OCI-LY7 (cell line): ENCODE data around the gene GLIPR2. TPM values are rescaled to one million over a fixed set of nuclear protein-coding genes. Genes with fewer than 3 reads are reported as not detected.

Source experiments
- BruUV-seq: library from RNA; stranded (reverse); fragments of 400-500 nt; replicated peaks from 2 replicates; lab custom pipeline; 2021; lab: Mats Ljungman, UMichigan
- CTCF ChIA-PET: fragments of 300-600 bp; sonication (Branson Sonifier 250); formaldehyde crosslinking; loops from one replicate; lab custom pipeline; 2022; ENCODE audit warnings: antibody characterized with exemption; ENCODE audit not compliant: unreplicated experiment; lab: Charles Lee
- POLR2A ChIA-PET: fragments of 300-600 bp; sonication (Branson Sonifier 250); formaldehyde crosslinking; loops from one replicate; lab custom pipeline; 2022; ENCODE audit warnings: antibody characterized with exemption; lab: Charles Lee
- DNase-seq: peaks from one replicate; pipeline ENCODE4 v3.0.0-alpha.2; 2015; ENCODE audit warnings: low spot score
- H2AFZ ChIP-seq: fragments of 200-600 bp; sonication (generic), shearing (Covaris generic); 2 replicates; pipeline ENCODE4 v1.6.1; 2014; ENCODE audit warnings: mild to moderate bottlenecking, antibody characterized with exemption, low read length, moderate library complexity
- H3K27ac ChIP-seq: fragments of 200-600 bp; sonication (generic); 2 replicates; pipeline ENCODE4 v1.5.1; 2014; ENCODE audit warnings: mixed run types, low read depth, mild to moderate bottlenecking, moderate library complexity, low read length, inconsistent platforms; ENCODE audit not compliant: poor library complexity, severe bottlenecking
- H3K36me3 ChIP-seq: fragments of 200-600 bp; sonication (generic); 2 replicates; pipeline ENCODE4 v1.6.1; 2014; ENCODE audit warnings: mild to moderate bottlenecking, antibody characterized with exemption, low read length, moderate library complexity, mixed read lengths; ENCODE audit not compliant: insufficient read depth
- H3K4me1 ChIP-seq: fragments of 200-600 bp; sonication (generic); 2 replicates; pipeline ENCODE4 v1.5.1; 2014; ENCODE audit warnings: mild to moderate bottlenecking, low read length; ENCODE audit not compliant: insufficient read depth, poor library complexity, severe bottlenecking
- H3K4me2 ChIP-seq: fragments of 200-600 bp; sonication (generic); 2 replicates; pipeline ENCODE4 v1.6.1; 2014; ENCODE audit warnings: mild to moderate bottlenecking, low read length
- H3K4me3 ChIP-seq: fragments of 200-600 bp; sonication (generic); 2 replicates; pipeline ENCODE4 v1.5.1; 2014; ENCODE audit warnings: mild to moderate bottlenecking, low read depth, low read length; ENCODE audit not compliant: poor library complexity, severe bottlenecking
- H3K79me2 ChIP-seq: fragments of 200-600 bp; sonication (generic); 2 replicates; pipeline ENCODE4 v1.6.1; 2016; ENCODE audit warnings: low read depth, mild to moderate bottlenecking, low read length, moderate library complexity, mixed read lengths; ENCODE audit not compliant: insufficient read depth
- H3K9me2 ChIP-seq: fragments of 200-600 bp; sonication (generic); 2 replicates; pipeline ENCODE4 v1.6.1; 2016; ENCODE audit warnings: mild to moderate bottlenecking, low read length, mixed read lengths; ENCODE audit not compliant: insufficient read depth
- H3K9me3 ChIP-seq: fragments of 200-600 bp; sonication (generic); 2 replicates; pipeline ENCODE4 v1.6.1; 2014; ENCODE audit warnings: mild to moderate bottlenecking, mixed run types, low read length, mixed read lengths
- H4K20me1 ChIP-seq: fragments of 200-600 bp; sonication (generic); 2 replicates; pipeline ENCODE4 v1.6.1; 2014; ENCODE audit warnings: mild to moderate bottlenecking, antibody characterized with exemption, low read length, moderate library complexity, mixed read lengths; ENCODE audit not compliant: insufficient read depth
- EZH2phosphoT487 ChIP-seq: fragments of 200-600 bp; sonication (generic); IDR thresholded peaks from 2 replicates; pipeline ENCODE4 v1.6.1; 2018; ENCODE audit warnings: low read depth, borderline replicate concordance, mild to moderate bottlenecking, mixed run types, antibody characterized with exemption, low read length, moderate library complexity, mixed read lengths
- intact Hi-C: fragments of 100-400 bp; cut with micrococcal nuclease; formaldehyde crosslinking; loops from one replicate; pipeline ENCODE4 v1.10.0; 2022; ENCODE audit not compliant: unreplicated experiment
- total RNA-seq, 2 experiments: library from RNA; depleted of rRNA in 1 of 2; stranded (reverse); fragments of >200 nt in 1 of 2; shearing (Covaris generic) in 1 of 2; gene quantifications; 2 replicates each; pipeline ENCODE4 v1.2.3, GENCODE V29; 2014 to 2022
- TF ChIP-seq, protein P1 (sequence below): fragments of 200-600 bp; sonication (generic); conservative IDR thresholded peaks from 2 replicates; pipeline ENCODE4 v1.5.1; 2014; ENCODE audit warnings: mild to moderate bottlenecking, antibody characterized with exemption, low read length, moderate library complexity, mixed read lengths

The GLIPR2 gene
- total RNA-seq, 2 experiments from 2014 or later: not detected

DNA sequence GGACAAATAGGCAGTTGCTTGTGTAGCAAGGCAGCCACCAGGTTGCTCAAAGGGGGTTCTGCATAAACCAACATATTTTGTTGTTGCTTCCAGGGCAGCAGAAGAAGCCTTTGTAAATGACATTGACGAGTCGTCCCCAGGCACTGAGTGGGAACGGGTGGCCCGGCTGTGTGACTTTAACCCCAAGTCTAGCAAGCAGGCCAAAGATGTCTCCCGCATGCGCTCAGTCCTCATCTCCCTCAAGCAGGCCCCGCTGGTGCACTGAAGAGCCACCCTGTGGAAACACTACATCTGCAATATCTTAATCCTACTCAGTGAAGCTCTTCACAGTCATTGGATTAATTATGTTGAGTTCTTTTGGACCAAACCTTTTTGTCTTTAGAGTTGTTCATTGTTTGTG is 75.0 kb downstream of the GLIPR2 start:
- peaks cover 14% of the 10 kb centered on the region; the same call in 1 of the 2 replicates for H3K79me2 ChIP-seq
- TF ChIP-seq, protein P1, sequence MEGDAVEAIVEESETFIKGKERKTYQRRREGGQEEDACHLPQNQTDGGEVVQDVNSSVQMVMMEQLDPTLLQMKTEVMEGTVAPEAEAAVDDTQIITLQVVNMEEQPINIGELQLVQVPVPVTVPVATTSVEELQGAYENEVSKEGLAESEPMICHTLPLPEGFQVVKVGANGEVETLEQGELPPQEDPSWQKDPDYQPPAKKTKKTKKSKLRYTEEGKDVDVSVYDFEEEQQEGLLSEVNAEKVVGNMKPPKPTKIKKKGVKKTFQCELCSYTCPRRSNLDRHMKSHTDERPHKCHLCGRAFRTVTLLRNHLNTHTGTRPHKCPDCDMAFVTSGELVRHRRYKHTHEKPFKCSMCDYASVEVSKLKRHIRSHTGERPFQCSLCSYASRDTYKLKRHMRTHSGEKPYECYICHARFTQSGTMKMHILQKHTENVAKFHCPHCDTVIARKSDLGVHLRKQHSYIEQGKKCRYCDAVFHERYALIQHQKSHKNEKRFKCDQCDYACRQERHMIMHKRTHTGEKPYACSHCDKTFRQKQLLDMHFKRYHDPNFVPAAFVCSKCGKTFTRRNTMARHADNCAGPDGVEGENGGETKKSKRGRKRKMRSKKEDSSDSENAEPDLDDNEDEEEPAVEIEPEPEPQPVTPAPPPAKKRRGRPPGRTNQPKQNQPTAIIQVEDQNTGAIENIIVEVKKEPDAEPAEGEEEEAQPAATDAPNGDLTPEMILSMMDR: no peak
- TF ChIP-seq EZH2phosphoT487: no peak
- DNase-seq: no peak
- H3K4me3 ChIP-seq: no peak overlapping the region
- intact Hi-C loops: no loop called here
- H3K9me3 ChIP-seq: no peaks in the 10 kb centered on the region
- H2AFZ ChIP-seq: no peak overlapping the region
- no peaks in the 10 kb centered on the region for H3K9me2 ChIP-seq
- POLR2A ChIA-PET: no interaction called here
- CTCF ChIA-PET: no interaction called here
- H3K27ac ChIP-seq: no peak overlapping the region
- no peak overlapping the region for H3K4me2 ChIP-seq
- peaks cover 97% of the 10 kb centered on the region for H3K36me3 ChIP-seq
- H4K20me1 ChIP-seq: peaks cover 6% of the 10 kb centered on the region; the same call in 1 of the 2 replicates
- H3K4me1 ChIP-seq: no peaks in the 10 kb centered on the region
- BruUV-seq: no TSS peak

DNA sequence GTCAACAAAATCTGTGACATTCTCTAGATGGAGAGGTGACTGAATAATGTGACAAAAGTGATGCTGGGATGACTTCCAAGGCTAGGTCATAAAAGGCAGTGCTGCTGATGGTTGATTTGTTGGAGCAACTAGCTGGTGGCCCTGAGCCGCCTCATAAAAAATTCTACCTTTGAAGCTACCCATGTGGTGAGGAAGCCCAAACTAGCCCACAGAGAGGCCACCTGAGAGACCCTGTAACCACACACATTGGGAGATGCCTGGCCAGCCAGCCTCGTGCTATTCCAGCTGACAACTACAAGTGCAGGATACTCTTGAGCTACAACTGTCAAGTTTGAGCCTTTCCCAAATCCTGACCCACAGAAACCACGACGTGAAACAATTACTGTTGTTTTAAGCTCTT is 76.9 kb downstream of the GLIPR2 start:
- H4K20me1 ChIP-seq: peaks cover 6% of the 10 kb centered on the region; the same call in 1 of the 2 replicates
- peaks cover 5% of the 10 kb centered on the region; the same call in 1 of the 2 replicates for H3K79me2 ChIP-seq
- ChIA-PET POLR2A (interaction anchor here (0.9 to 1.3 kb wide), 2 partner anchors 11 to 23 kb away, joined by 3 to 9 read pairs; no protein-coding TSS in a partner anchor), CTCF (no interaction called here)
- H3K4me2 ChIP-seq: no peak overlapping the region
- no peak for TF ChIP-seq EZH2phosphoT487
- TF ChIP-seq, protein P1: no peak
- peaks cover 95% of the 10 kb centered on the region for H3K36me3 ChIP-seq
- no peak overlapping the region for H3K27ac ChIP-seq
- intact Hi-C loops: no loop called here
- BruUV-seq: no TSS peak
- no peaks in the 10 kb centered on the region for H3K9me3 ChIP-seq
- no peak overlapping the region for H3K4me3 ChIP-seq
- H2AFZ ChIP-seq: no peak overlapping the region
- no peaks in the 10 kb centered on the region for H3K4me1 ChIP-seq
- H3K9me2 ChIP-seq: no peaks in the 10 kb centered on the region
- DNase-seq: no peak

Other genes starting within 250 kb of the GLIPR2 start
- not detected in 2 replicates for gene HRCT1, start 230.5 kb upstream of the GLIPR2 start, total RNA-seq (2014; rRNA removed; shearing (Covaris generic))
- gene HRCT1, start 230.5 kb upstream of the GLIPR2 start, total RNA-seq (2022): not detected in 2 replicates
- not detected in 2 replicates for gene SPAAR, start 227.2 kb upstream of the GLIPR2 start, total RNA-seq (2014; rRNA removed; shearing (Covaris generic))
- not detected in 2 replicates for gene SPAAR, start 227.2 kb upstream of the GLIPR2 start, total RNA-seq (2022)
- gene OR2S2, start 178.6 kb upstream of the GLIPR2 start, total RNA-seq (2014; rRNA removed; shearing (Covaris generic)): not detected in 2 replicates
- gene OR2S2, start 178.6 kb upstream of the GLIPR2 start, total RNA-seq (2022): not detected in 2 replicates
- gene RECK, start 99.8 kb upstream of the GLIPR2 start, total RNA-seq (2014; rRNA removed; shearing (Covaris generic)): 3.0 and 6.0 TPM in 2 replicates
- 6.5 and 8.1 TPM in 2 replicates for gene RECK, start 99.8 kb upstream of the GLIPR2 start, total RNA-seq (2022)
- not detected in 2 replicates for gene CCIN, start 32.7 kb downstream of the GLIPR2 start, total RNA-seq (2014; rRNA removed; shearing (Covaris generic))
- gene CCIN, start 32.7 kb downstream of the GLIPR2 start, total RNA-seq (2022): not detected in 2 replicates
- 150 and 176 TPM in 2 replicates for gene CLTA, start 54.2 kb downstream of the GLIPR2 start, total RNA-seq (2014; rRNA removed; shearing (Covaris generic))
- gene CLTA, start 54.2 kb downstream of the GLIPR2 start, total RNA-seq (2022): 161 and 171 TPM in 2 replicates
- gene GNE, start 121.7 kb downstream of the GLIPR2 start, total RNA-seq (2014; rRNA removed; shearing (Covaris generic)): 12.9 and 15.5 TPM in 2 replicates
- gene GNE, start 121.7 kb downstream of the GLIPR2 start, total RNA-seq (2022): 27.7 and 28.4 TPM in 2 replicates